Sigmoid colon (tissue), 4 donors: Measurements from ENCODE around the gene KIF13A.

Experiments used
- CTCF ChIP-seq, 4 experiments: fragments of 450-650 bp in 3 of 4; fragments of 200-600 bp in 1 of 4; IDR thresholded peaks; one replicate each; pipeline ENCODE4 v1.5.1; 2016 to 2019; ENCODE audit warnings: antibody characterized with exemption in 4 of 4, mild to moderate bottlenecking in 3 of 4, moderate library complexity in 2 of 4
- EP300 ChIP-seq, 4 donors: sonication (generic); formaldehyde crosslinking; IDR thresholded peaks; one replicate each; pipeline ENCODE4 v1.6.1; 2017; ENCODE audit warnings: antibody characterized with exemption in 4 of 4
- POLR2A ChIP-seq, 2 donors: fragments of 450-650 bp; IDR thresholded peaks; one replicate each; pipeline ENCODE4 v1.6.1; 2016; ENCODE audit warnings: antibody characterized with exemption in 2 of 2, mild to moderate bottlenecking in 2 of 2, moderate library complexity in 2 of 2
- POLR2AphosphoS5 ChIP-seq, 4 donors: sonication (generic); formaldehyde crosslinking; IDR thresholded peaks; one replicate each; pipeline ENCODE4 v1.6.1; 2017; ENCODE audit warnings: antibody characterized with exemption in 4 of 4

GRCh38 chr6:17901493-17901892 lies 85.9 kb downstream of the KIF13A start:
- TF ChIP-seq POLR2AphosphoS5 (IDR thresholded peaks at IDR 0.05) (no peak), CTCF (IDR thresholded peaks at IDR 0.05) (no peak), POLR2A (IDR thresholded peaks at IDR 0.05) (no peak), EP300 (IDR thresholded peaks at IDR 0.05) (no peak)
